K562 (cell line): ENCODE results near the gene SOD1. TPM values are rescaled to one million over a fixed set of nuclear protein-coding genes. Genes with fewer than 3 reads are reported as not detected.

Experiments
- ATAC-seq: fragments of 200-7000 bp; cut with Tn5 transposase; 3 replicates; pipeline ENCODE4 v1.9.1; 2020; ENCODE audit warnings: moderate library complexity
- BruUV-seq: library from RNA; stranded (reverse); fragments of 400-500 nt; replicated peaks from 2 replicates; lab custom pipeline; 2021; lab: Mats Ljungman, UMichigan
- CTCF ChIA-PET: fragments of 300-600 bp; formaldehyde crosslinking; extraction: SDS; loops from one replicate; lab custom pipeline; 2021; ENCODE audit warnings: low intra/inter-chr PET ratio; lab: Yijun Ruan, JAX
- POLR2A ChIA-PET: fragments of 300-600, 350-650 bp; sonication (Branson Sonifier 250); formaldehyde crosslinking; extraction: SDS; loops from one replicate; lab custom pipeline; 2021; ENCODE audit warnings: antibody characterized with exemption, inconsistent platforms; lab: Yijun Ruan, JAX
- DNase-seq, 4 experiments: peaks; one replicate each; pipeline versions ENCODE4 v3.0.0 to v3.0.0-alpha.2; 2011 to 2018; ENCODE audit warnings: low spot score in 3 of 4, mixed read lengths in 3 of 4; ENCODE audit errors: extremely low read depth in 1 of 4
- FAIRE-seq: peaks from 2 replicates; lab custom pipeline; 2011; peaks lifted over from hg19 to GRCh38; lab: Jason Lieb, UNC
- H2AFZ ChIP-seq: 2 replicates; pipeline ENCODE4 v1.6.0; 2011; ENCODE audit warnings: low read depth, low read length, control low read depth, inconsistent platforms
- H3K27ac ChIP-seq: fragments of 200-600 bp; 3 replicates; pipeline ENCODE4 v1.8.0; 2011; ENCODE audit warnings: low read depth, mild to moderate bottlenecking, control low read depth, inconsistent platforms, low read length, moderate library complexity, mixed read lengths; ENCODE audit errors: extremely low read depth
- H3K27me3 ChIP-seq, 2 experiments: fragments of 300-600 bp in 1 of 2; 2 replicates in 1 of 2; 3 replicates in 1 of 2; pipeline versions ENCODE4 v1.6.0 to v1.8.0; 2011; ENCODE audit warnings: inconsistent platforms in 2 of 2, low read length in 2 of 2, mild to moderate bottlenecking in 1 of 2, mixed read lengths in 1 of 2, moderate library complexity in 1 of 2; ENCODE audit not compliant: control insufficient read depth in 2 of 2, insufficient read depth in 2 of 2
- H3K36me3 ChIP-seq: fragments of 300-600 bp; 3 replicates; pipeline ENCODE4 v1.8.0; 2011; ENCODE audit warnings: mild to moderate bottlenecking, low read length, inconsistent platforms; ENCODE audit not compliant: control insufficient read depth, insufficient read depth
- H3K4me1 ChIP-seq, 2 experiments: fragments of 200-600 bp in 1 of 2; replicated peaks in 1 of 2; 2 replicates in 1 of 2; 3 replicates in 1 of 2; pipeline versions ENCODE4 v1.5.1 to v1.8.0; 2011; ENCODE audit warnings: inconsistent platforms in 2 of 2, low read length in 2 of 2, mild to moderate bottlenecking in 1 of 2, mixed read lengths in 1 of 2, moderate library complexity in 1 of 2; ENCODE audit not compliant: control insufficient read depth in 2 of 2, insufficient read depth in 2 of 2
- H3K4me2 ChIP-seq: 2 replicates; pipeline ENCODE4 v1.6.1; 2011; ENCODE audit warnings: low read length, control low read depth, inconsistent platforms, mixed read lengths; ENCODE audit not compliant: insufficient read depth
- H3K4me3 ChIP-seq: fragments of 200-600 bp; sonication (generic), shearing (Covaris generic); 2 replicates; pipeline ENCODE4 v1.5.1; 2016; ENCODE audit warnings: control low read depth, inconsistent platforms
- H3K79me2 ChIP-seq: fragments of 200-600 bp; 3 replicates; pipeline ENCODE4 v1.8.0; 2011; ENCODE audit warnings: low read length, inconsistent platforms; ENCODE audit not compliant: control insufficient read depth, insufficient read depth
- H3K9ac ChIP-seq, 2 experiments: 2 replicates each; pipeline versions ENCODE4 v1.6.0 to v1.6.1; 2011; ENCODE audit warnings: low read depth in 2 of 2, low read length in 2 of 2, control low read depth in 1 of 2, inconsistent platforms in 1 of 2, mild to moderate bottlenecking in 1 of 2, mixed read lengths in 1 of 2; ENCODE audit not compliant: insufficient read depth in 1 of 2
- H3K9me1 ChIP-seq: one replicate; pipeline ENCODE4 v1.6.0; 2011; ENCODE audit warnings: inconsistent platforms, mild to moderate bottlenecking, low read length, moderate library complexity; ENCODE audit not compliant: control insufficient read depth, insufficient read depth
- H3K9me3 ChIP-seq: replicated peaks from 2 replicates; pipeline ENCODE4 v1.5.1; 2011; ENCODE audit warnings: low read depth, low read length, inconsistent platforms; ENCODE audit not compliant: control insufficient read depth, insufficient read depth
- H4K20me1 ChIP-seq: replicated peaks from 2 replicates; pipeline ENCODE4 v1.6.1; 2011; ENCODE audit warnings: low read length, inconsistent platforms, mixed read lengths; ENCODE audit not compliant: control insufficient read depth, insufficient read depth
- CHD4 ChIP-seq: fragments of 200-600 bp; sonication (generic); IDR thresholded peaks from 3 replicates; pipeline ENCODE4 v1.6.1; 2012; ENCODE audit warnings: low read depth, mild to moderate bottlenecking, mixed read lengths, low read length, inconsistent platforms; ENCODE audit not compliant: insufficient read depth, insufficient replicate concordance, poor library complexity, severe bottlenecking
- MEIS2 ChIP-seq: fragments of 450-650 bp; IDR thresholded peaks from 2 replicates; pipeline ENCODE4 v1.6.1; 2014; ENCODE audit warnings: mild to moderate bottlenecking; ENCODE audit not compliant: partially characterized antibody
- PHF20 ChIP-seq: fragments of 450-650 bp; IDR thresholded peaks from 2 replicates; pipeline ENCODE4 v1.6.1; 2018; ENCODE audit not compliant: partially characterized antibody
- WGBS: fragments of 100-300 bp; shearing (Covaris generic); methylation state at CpG from one replicate; pipeline ENCODE4 v1.1.6; 2016; ENCODE audit warnings: low coverage, mixed read lengths; ENCODE audit not compliant: insufficient coverage; ENCODE audit errors: missing lambda C conversion rate; 5-methylcytosine and 5-hydroxymethylcytosine counted together
- in situ Hi-C: fragments of 300-500 bp; cut with MboI; formaldehyde crosslinking; loops from 4 replicates; pipeline ENCODE4 v1.15.0; 2018; ENCODE audit warnings: inconsistent platforms, mixed read lengths
- intact Hi-C: fragments of 100-400 bp; cut with micrococcal nuclease; formaldehyde crosslinking; loops from 2 replicates; pipeline ENCODE4 v1.14.2; 2022
- polyA plus RNA-seq, 8 experiments: library from polyadenylated mRNA; depleted of rRNA in 4 of 8; stranded (reverse) in 5 of 8; unstranded in 3 of 8; fragments of >200 nt; fragmentation: Nextera tagmentation in 2 of 8; fragmentation: Illumina TruSeq in 1 of 8; extraction: Ambion mirVana in 2 of 8; extraction: Trizol in 1 of 8; gene quantifications; 2 replicates each; pipeline versions ENCODE4 v1.2.1 to v1.2.3, GENCODE V29; 2011 to 2014; ENCODE audit warnings: inconsistent platforms in 1 of 8, missing spikeins in 1 of 8
- total RNA-seq, 7 experiments: library from RNA; depleted of rRNA in 6 of 7; stranded (reverse); fragments of >200 nt in 6 of 7; fragmentation: Illumina TruSeq in 2 of 7; extraction: Trizol in 2 of 7; gene quantifications; 2 replicates each; pipeline versions ENCODE4 v1.2.1 to v1.2.3, GENCODE V29; 2011 to 2021; ENCODE audit warnings: low replicate concordance in 1 of 7
- TF ChIP-seq, protein P1 (sequence below), 2 experiments: IDR thresholded peaks in 1 of 2; conservative IDR thresholded peaks in 1 of 2; 2 replicates each; pipeline ENCODE4 v1.6.1; 2016; ENCODE audit warnings: low read depth in 2 of 2, mild to moderate bottlenecking in 1 of 2, missing compliant biosample characterization in 1 of 2, missing genetic modification characterization in 1 of 2, moderate library complexity in 1 of 2
- TF ChIP-seq, protein P2 (sequence below): fragments of 450-650 bp; IDR thresholded peaks from 2 replicates; pipeline ENCODE4 v1.7.1; 2018; ENCODE audit warnings: mild to moderate bottlenecking, low read depth; ENCODE audit not compliant: partially characterized antibody

SOD1 gene
- total and polyA plus RNA-seq, 9 of the 15 experiments (the other 6 are each of a cell fraction or from before 2014, with no cell fraction given): 452 to 1,409 (median 633) TPM

DNA sequence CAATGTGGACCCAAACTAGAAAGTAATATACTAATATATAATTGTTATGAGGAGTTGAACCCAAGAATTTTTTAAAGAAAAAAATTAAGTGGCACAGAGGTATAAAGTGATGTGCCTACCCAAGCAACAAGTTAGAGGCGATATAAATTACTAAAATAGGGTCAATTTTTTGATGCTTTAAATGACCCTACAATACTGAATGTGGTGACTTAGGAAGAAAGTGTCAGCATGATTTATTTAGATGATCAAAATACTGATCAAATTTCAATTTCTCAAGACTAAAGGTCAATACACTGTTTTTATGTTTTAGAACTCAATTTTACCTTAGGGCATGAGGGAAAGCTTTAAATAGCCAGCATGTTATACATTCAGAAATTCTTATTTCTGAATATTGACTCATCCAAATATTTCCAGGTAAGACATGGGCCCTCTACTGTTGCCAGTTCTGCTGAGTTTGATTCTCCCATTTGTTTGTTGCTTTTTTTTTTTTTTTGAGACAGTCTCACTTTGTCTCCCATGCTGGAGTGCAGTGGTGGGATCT, 52.3 kb downstream of the SOD1 start:
- peaks cover 29% of the 10 kb centered on the region for H4K20me1 ChIP-seq
- TF ChIP-seq MEIS2: peak; percentile 45
- TF ChIP-seq, protein P1, sequence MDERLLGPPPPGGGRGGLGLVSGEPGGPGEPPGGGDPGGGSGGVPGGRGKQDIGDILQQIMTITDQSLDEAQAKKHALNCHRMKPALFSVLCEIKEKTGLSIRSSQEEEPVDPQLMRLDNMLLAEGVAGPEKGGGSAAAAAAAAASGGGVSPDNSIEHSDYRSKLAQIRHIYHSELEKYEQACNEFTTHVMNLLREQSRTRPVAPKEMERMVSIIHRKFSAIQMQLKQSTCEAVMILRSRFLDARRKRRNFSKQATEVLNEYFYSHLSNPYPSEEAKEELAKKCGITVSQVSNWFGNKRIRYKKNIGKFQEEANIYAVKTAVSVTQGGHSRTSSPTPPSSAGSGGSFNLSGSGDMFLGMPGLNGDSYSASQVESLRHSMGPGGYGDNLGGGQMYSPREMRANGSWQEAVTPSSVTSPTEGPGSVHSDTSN (CRISPR knock-in tag; IDR thresholded peaks at IDR 0.05; ENCODE audit: low read depth): no peak
- TF ChIP-seq, protein P1 (tag; conservative IDR thresholded peaks at IDR 0.05; ENCODE audit: low read depth): peak; percentile 44; the same call in 1 of the 2 replicates
- TF ChIP-seq, protein P2, sequence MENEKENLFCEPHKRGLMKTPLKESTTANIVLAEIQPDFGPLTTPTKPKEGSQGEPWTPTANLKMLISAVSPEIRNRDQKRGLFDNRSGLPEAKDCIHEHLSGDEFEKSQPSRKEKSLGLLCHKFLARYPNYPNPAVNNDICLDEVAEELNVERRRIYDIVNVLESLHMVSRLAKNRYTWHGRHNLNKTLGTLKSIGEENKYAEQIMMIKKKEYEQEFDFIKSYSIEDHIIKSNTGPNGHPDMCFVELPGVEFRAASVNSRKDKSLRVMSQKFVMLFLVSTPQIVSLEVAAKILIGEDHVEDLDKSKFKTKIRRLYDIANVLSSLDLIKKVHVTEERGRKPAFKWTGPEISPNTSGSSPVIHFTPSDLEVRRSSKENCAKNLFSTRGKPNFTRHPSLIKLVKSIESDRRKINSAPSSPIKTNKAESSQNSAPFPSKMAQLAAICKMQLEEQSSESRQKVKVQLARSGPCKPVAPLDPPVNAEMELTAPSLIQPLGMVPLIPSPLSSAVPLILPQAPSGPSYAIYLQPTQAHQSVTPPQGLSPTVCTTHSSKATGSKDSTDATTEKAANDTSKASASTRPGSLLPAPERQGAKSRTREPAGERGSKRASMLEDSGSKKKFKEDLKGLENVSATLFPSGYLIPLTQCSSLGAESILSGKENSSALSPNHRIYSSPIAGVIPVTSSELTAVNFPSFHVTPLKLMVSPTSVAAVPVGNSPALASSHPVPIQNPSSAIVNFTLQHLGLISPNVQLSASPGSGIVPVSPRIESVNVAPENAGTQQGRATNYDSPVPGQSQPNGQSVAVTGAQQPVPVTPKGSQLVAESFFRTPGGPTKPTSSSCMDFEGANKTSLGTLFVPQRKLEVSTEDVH: no peak
- peak; percentile 5 for TF ChIP-seq CHD4
- TF ChIP-seq PHF20: no peak
- 96% methylated on average over 1 of the region's 1 CpG for WGBS
- H3K4me2 ChIP-seq: no peak overlapping the region
- no peaks in the 10 kb centered on the region for H3K9me1 ChIP-seq
- H3K4me3 ChIP-seq: no peak overlapping the region
- no peak overlapping the region for H3K27ac ChIP-seq
- BruUV-seq: no TSS peak
- ATAC-seq (no peak), FAIRE-seq (no peak), DNase-seq (no peak)
- CTCF ChIA-PET: no interaction called here
- intact Hi-C loops (no loop called here), in situ Hi-C loops (no loop called here)
- peaks cover 19% of the 10 kb centered on the region for H3K36me3 ChIP-seq
- H3K4me1 ChIP-seq: peaks cover 3 to 51% of the 10 kb centered on the region in 2 experiments
- POLR2A ChIA-PET: no interaction called here
- H3K79me2 ChIP-seq: peaks cover 100% of the 10 kb centered on the region
- no peaks in the 10 kb centered on the region for H3K9me3 ChIP-seq
- no peaks in the 10 kb centered on the region for H3K27me3 ChIP-seq
- H3K9ac ChIP-seq: no peak overlapping the region
- H2AFZ ChIP-seq: no peak overlapping the region
